ENCODE measurements around the gene GPC6. TPM values are rescaled to one million over a fixed set of nuclear protein-coding genes. Genes with fewer than 3 reads are reported as not detected.

GPC6 gene
- polyA plus RNA-seq, 1 of the 3 experiments (the other 2 are of a cell fraction): 6.7 TPM

GRCh38 chr13:93534181-93534700, 307.6 kb downstream of the GPC6 start:
- DNase-seq: no peak
- H3K27me3 ChIP-seq (ENCODE audit: insufficient read depth): no peaks in the 10 kb centered on the region
- H4K20me1 ChIP-seq (ENCODE audit: insufficient read depth): no peaks in the 10 kb centered on the region
- CTCF ChIA-PET: interaction anchor here (1.7 kb wide), 1 partner anchor 11 kb away, joined by 6 read pairs; no protein-coding TSS in a partner anchor
- H3K9me3 ChIP-seq: no peaks in the 10 kb centered on the region
- WGBS (ENCODE audit: low lambda C conversion rate): 94% methylated on average over 6 of the region's 6 CpGs
- H3K4me2 ChIP-seq: no peak overlapping the region
- H3K79me2 ChIP-seq (ENCODE audit: insufficient read depth): no peaks in the 10 kb centered on the region
- no peak overlapping the region for H2AFZ ChIP-seq (ENCODE audit: low read depth)
- H3K9ac ChIP-seq: no peak overlapping the region
- no peaks in the 10 kb centered on the region for H3F3A ChIP-seq (replicated peaks; ENCODE audit: insufficient read depth)
- peaks cover 0 to 2% of the 10 kb centered on the region in 2 experiments; a peak in 1 of 4 replicates for H3K4me1 ChIP-seq (ENCODE audit: control insufficient read depth in 1 of 2, insufficient read depth in 2 of 2, low read depth in 1 of 2, low read length in 1 of 2)
- no peaks in the 10 kb centered on the region for H3K36me3 ChIP-seq (replicated peaks in 1 of 2; ENCODE audit: control insufficient read depth in 1 of 2, insufficient read depth in 2 of 2, low read length in 1 of 2)
- no peaks in the 10 kb centered on the region for H3K9me2 ChIP-seq
- TF ChIP-seq JUND (IDR thresholded peaks at IDR 0.05): no peak
- TF ChIP-seq SMC3 (IDR thresholded peaks at IDR 0.05; ENCODE audit: low read depth, low read length): no peak
- TF ChIP-seq TEAD4 (IDR thresholded peaks at IDR 0.05; ENCODE audit: borderline replicate concordance, insufficient read depth): no peak
- TF ChIP-seq TAF1 (IDR thresholded peaks at IDR 0.05; ENCODE audit: borderline replicate concordance, low read depth, low read length): no peak
- no peak for TF ChIP-seq RAD21 (IDR thresholded peaks at IDR 0.05; ENCODE audit: low read length)
- TF ChIP-seq POLR2AphosphoS5 (IDR thresholded peaks at IDR 0.05; ENCODE audit: low read depth, low read length): no peak
- TF ChIP-seq GATA2 (CRISPR knock-in tag; IDR thresholded peaks at IDR 0.05): no peak
- no peak for TF ChIP-seq YY1 (IDR thresholded peaks at IDR 0.05; ENCODE audit: low read depth)
- TF ChIP-seq FOSL2 (IDR thresholded peaks at IDR 0.05; ENCODE audit: borderline replicate concordance, low read depth): no peak
- TF ChIP-seq RFX5 (IDR thresholded peaks at IDR 0.05; ENCODE audit: low read length): no peak
- TF ChIP-seq, protein P1, sequence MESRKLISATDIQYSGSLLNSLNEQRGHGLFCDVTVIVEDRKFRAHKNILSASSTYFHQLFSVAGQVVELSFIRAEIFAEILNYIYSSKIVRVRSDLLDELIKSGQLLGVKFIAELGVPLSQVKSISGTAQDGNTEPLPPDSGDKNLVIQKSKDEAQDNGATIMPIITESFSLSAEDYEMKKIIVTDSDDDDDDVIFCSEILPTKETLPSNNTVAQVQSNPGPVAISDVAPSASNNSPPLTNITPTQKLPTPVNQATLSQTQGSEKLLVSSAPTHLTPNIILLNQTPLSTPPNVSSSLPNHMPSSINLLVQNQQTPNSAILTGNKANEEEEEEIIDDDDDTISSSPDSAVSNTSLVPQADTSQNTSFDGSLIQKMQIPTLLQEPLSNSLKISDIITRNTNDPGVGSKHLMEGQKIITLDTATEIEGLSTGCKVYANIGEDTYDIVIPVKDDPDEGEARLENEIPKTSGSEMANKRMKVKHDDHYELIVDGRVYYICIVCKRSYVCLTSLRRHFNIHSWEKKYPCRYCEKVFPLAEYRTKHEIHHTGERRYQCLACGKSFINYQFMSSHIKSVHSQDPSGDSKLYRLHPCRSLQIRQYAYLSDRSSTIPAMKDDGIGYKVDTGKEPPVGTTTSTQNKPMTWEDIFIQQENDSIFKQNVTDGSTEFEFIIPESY (IDR thresholded peaks at IDR 0.05; ENCODE audit: borderline replicate concordance, low read depth): no peak
- no peak for TF ChIP-seq EP300 (IDR thresholded peaks at IDR 0.05; ENCODE audit: borderline replicate concordance in 1 of 2, low read depth in 1 of 2, low read length in 1 of 2)
- TF ChIP-seq, protein P2, sequence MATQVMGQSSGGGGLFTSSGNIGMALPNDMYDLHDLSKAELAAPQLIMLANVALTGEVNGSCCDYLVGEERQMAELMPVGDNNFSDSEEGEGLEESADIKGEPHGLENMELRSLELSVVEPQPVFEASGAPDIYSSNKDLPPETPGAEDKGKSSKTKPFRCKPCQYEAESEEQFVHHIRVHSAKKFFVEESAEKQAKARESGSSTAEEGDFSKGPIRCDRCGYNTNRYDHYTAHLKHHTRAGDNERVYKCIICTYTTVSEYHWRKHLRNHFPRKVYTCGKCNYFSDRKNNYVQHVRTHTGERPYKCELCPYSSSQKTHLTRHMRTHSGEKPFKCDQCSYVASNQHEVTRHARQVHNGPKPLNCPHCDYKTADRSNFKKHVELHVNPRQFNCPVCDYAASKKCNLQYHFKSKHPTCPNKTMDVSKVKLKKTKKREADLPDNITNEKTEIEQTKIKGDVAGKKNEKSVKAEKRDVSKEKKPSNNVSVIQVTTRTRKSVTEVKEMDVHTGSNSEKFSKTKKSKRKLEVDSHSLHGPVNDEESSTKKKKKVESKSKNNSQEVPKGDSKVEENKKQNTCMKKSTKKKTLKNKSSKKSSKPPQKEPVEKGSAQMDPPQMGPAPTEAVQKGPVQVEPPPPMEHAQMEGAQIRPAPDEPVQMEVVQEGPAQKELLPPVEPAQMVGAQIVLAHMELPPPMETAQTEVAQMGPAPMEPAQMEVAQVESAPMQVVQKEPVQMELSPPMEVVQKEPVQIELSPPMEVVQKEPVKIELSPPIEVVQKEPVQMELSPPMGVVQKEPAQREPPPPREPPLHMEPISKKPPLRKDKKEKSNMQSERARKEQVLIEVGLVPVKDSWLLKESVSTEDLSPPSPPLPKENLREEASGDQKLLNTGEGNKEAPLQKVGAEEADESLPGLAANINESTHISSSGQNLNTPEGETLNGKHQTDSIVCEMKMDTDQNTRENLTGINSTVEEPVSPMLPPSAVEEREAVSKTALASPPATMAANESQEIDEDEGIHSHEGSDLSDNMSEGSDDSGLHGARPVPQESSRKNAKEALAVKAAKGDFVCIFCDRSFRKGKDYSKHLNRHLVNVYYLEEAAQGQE (IDR thresholded peaks at IDR 0.05; ENCODE audit: low read depth, low read length): no peak
- TF ChIP-seq ELF1 (IDR thresholded peaks at IDR 0.05): no peak
- TF ChIP-seq FOXM1 (IDR thresholded peaks at IDR 0.05; ENCODE audit: low read depth): no peak
- TF ChIP-seq, protein P3, sequence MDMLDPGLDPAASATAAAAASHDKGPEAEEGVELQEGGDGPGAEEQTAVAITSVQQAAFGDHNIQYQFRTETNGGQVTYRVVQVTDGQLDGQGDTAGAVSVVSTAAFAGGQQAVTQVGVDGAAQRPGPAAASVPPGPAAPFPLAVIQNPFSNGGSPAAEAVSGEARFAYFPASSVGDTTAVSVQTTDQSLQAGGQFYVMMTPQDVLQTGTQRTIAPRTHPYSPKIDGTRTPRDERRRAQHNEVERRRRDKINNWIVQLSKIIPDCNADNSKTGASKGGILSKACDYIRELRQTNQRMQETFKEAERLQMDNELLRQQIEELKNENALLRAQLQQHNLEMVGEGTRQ (IDR thresholded peaks at IDR 0.05; ENCODE audit: borderline replicate concordance, low read depth, low read length): no peak
- TF ChIP-seq IRF3 (IDR thresholded peaks at IDR 0.05; ENCODE audit: low read depth, low read length): no peak
- TF ChIP-seq NFIC (IDR thresholded peaks at IDR 0.05; ENCODE audit: borderline replicate concordance): no peak
- no peak for TF ChIP-seq RCOR1 (IDR thresholded peaks at IDR 0.05; ENCODE audit: low read length)
- no peak for TF ChIP-seq SIN3A (IDR thresholded peaks at IDR 0.05; ENCODE audit: borderline replicate concordance, low read depth, low read length)
- POLR2A ChIA-PET: no interaction called here
- no peak overlapping the region for H3K4me3 ChIP-seq (ENCODE audit: low read depth in 2 of 2, low read length in 1 of 2)
- H3K27ac ChIP-seq (ENCODE audit: low read depth in 2 of 2, low read length in 1 of 2): no peak overlapping the region
